Lower leg skin (tissue), 4 donors: Measurements from ENCODE around the gene PARD6G. TPM values are rescaled to one million over a fixed set of nuclear protein-coding genes. Genes with fewer than 3 reads are reported as not detected.

Experiments
- DNase-seq, 2 donors: peaks; one replicate each; pipeline ENCODE4 v3.0.0-alpha.2; 2019; ENCODE audit warnings: low spot score in 2 of 2
- H3K4me3 ChIP-seq: fragments of 200-600 bp; sonication (generic); 2 replicates; pipeline ENCODE4 v1.5.1; 2017; ENCODE audit warnings: mild to moderate bottlenecking, low read depth; ENCODE audit not compliant: poor library complexity, severe bottlenecking
- POLR2A ChIP-seq, 2 donors: fragments of 450-650 bp; IDR thresholded peaks; one replicate each; pipeline ENCODE4 v1.6.1; 2016 to 2017; ENCODE audit warnings: antibody characterized with exemption in 2 of 2, mild to moderate bottlenecking in 1 of 2, moderate library complexity in 1 of 2
- WGBS, 2 donors: methylation state at CpG; one replicate each; pipeline ENCODE4 v1.1.5; 2018; 5-methylcytosine and 5-hydroxymethylcytosine counted together
- intact Hi-C: fragments of 100-400 bp; cut with DNase I; formaldehyde crosslinking; loops from one replicate; pipeline ENCODE4 v1.15.0; 2023; ENCODE audit warnings: low total_unique reads
- total RNA-seq, 4 donors: library from RNA; depleted of rRNA; stranded (reverse); fragments of >200 nt; gene quantifications; one replicate each; pipeline ENCODE4 v1.1.0, GENCODE V29; 2016
- TF ChIP-seq, protein P1 (sequence below), 3 donors: fragments of 450-650 bp; IDR thresholded peaks; one replicate each; pipeline ENCODE4 v1.5.1; 2016; ENCODE audit warnings: antibody characterized with exemption in 3 of 3, mild to moderate bottlenecking in 3 of 3, moderate library complexity in 2 of 3

The PARD6G gene
- total RNA-seq, 4 donors from 2014 or later: 89.6 to 122 (median 101) TPM

DNA sequence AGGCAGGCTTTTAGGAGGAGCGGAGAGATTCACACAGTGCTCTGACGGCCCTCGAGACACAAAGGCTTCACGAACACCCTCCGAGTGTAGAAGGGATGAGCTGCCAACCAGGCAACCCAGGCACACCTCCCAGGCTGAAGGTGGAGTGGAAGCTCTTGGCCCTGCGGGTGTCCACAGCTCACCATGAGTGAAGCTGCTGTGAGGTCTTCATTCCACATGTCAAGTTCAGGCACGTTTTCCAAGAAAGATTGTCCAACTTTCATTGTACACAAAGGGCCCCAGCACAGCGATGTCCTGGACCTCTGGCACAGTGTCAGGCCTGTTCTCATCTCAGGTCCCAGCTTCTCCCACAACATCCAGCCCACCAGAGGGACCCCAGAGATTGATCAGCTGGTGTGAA, 13.4 kb downstream of the PARD6G start:
- peak in 1 of 2 donors; percentile 58 for DNase-seq
- 44 to 64% methylated on average over 8 of the region's 8 CpGs for WGBS, 2 donors
- no peak for TF ChIP-seq POLR2A (IDR thresholded peaks at IDR 0.05)
- TF ChIP-seq, protein P1, sequence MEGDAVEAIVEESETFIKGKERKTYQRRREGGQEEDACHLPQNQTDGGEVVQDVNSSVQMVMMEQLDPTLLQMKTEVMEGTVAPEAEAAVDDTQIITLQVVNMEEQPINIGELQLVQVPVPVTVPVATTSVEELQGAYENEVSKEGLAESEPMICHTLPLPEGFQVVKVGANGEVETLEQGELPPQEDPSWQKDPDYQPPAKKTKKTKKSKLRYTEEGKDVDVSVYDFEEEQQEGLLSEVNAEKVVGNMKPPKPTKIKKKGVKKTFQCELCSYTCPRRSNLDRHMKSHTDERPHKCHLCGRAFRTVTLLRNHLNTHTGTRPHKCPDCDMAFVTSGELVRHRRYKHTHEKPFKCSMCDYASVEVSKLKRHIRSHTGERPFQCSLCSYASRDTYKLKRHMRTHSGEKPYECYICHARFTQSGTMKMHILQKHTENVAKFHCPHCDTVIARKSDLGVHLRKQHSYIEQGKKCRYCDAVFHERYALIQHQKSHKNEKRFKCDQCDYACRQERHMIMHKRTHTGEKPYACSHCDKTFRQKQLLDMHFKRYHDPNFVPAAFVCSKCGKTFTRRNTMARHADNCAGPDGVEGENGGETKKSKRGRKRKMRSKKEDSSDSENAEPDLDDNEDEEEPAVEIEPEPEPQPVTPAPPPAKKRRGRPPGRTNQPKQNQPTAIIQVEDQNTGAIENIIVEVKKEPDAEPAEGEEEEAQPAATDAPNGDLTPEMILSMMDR (IDR thresholded peaks at IDR 0.05): no peak
- no peak overlapping the region for H3K4me3 ChIP-seq
- intact Hi-C loops: no loop called here

DNA sequence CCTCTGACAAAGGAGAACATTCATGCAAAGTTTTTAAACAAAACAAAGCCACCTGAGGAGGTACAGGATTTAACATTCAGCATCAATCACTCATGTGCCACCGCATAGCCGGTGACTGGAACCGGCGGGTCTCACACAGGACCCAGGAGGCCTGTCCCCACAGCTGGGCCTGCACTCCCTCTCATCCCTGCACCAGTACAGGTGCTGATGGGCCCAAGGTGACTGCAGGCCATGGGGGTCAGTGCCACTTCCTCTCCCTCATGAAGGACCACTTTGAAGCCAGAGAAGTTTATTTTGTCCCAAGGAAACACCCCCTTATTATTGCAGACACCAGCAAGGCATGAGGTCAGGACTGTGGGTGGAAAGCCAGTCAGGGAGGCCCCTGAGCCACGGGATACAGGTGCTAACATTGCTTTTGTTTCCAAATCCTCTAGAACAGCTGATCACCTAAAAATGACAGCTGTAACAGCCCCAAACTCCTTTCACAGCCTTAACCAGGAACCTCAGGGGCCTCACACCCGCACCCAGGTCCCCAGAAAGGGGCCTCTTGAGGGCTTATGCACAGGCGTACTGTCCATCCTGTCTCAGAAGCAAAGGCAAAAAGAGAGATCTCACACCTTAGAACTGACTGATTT, 14.0 kb downstream of the PARD6G start:
- no peak overlapping the region for H3K4me3 ChIP-seq
- TF ChIP-seq POLR2A (IDR thresholded peaks at IDR 0.05): no peak
- TF ChIP-seq, protein P1 (IDR thresholded peaks at IDR 0.05): no peak
- 75 to 77% methylated on average over 7 of the region's 7 CpGs for WGBS, 2 donors
- peak in 1 of 2 donors; percentile 62 for DNase-seq
- intact Hi-C loops: no loop called here

DNA sequence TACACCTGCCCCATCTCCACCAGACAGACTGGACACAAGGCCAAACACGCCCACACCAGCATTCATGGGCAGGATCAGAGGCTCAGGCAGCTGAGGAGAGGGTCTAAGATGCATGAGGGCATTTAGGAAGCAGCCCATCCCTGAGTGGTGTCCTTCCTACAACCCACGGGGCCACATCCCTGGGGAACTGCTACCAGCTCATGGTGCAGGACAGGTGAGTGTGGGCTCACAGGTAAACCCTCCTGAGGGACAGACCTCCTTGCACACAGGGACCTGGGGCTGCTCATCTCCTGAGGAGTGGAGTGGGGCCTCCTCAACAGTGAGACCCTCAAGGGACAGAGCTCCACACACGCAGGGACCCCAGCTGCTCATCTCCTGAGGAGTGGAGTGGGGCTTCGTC, 14.6 kb downstream of the PARD6G start:
- DNase-seq: peak in 1 of 2 donors; percentile 54
- no peak overlapping the region for H3K4me3 ChIP-seq
- WGBS, 2 donors: 89 to 97% methylated on average over 3 to 4 of the region's 4 CpGs
- TF ChIP-seq, protein P1 (IDR thresholded peaks at IDR 0.05): no peak
- no peak for TF ChIP-seq POLR2A (IDR thresholded peaks at IDR 0.05)
- intact Hi-C loops: no loop called here

DNA sequence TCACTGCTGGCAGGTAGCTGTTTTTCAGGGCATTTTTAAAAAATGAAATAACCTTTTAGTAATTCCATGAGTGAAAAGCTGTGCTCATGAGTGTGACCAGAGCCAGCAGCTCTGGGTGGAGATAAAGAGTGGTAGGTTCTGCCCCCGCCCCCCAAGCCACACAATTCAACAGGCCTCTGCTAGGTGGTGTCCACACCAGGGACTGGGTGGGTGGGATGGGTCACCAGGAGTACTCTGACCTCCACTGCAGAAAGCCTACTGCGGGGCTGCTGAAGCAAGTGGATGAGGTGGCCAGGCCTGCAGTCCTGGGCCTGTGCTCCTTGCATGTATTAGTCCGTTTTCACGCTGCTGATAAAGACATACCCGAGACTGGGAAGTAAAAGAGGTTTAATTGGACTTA, 15.3 kb downstream of the PARD6G start:
- TF ChIP-seq, protein P1 (IDR thresholded peaks at IDR 0.05): no peak
- TF ChIP-seq POLR2A (IDR thresholded peaks at IDR 0.05): no peak
- 89 to 90% methylated on average over 5 of the region's 5 CpGs for WGBS, 2 donors
- DNase-seq: no peak
- no peak overlapping the region for H3K4me3 ChIP-seq
- intact Hi-C loops: no loop called here

DNA sequence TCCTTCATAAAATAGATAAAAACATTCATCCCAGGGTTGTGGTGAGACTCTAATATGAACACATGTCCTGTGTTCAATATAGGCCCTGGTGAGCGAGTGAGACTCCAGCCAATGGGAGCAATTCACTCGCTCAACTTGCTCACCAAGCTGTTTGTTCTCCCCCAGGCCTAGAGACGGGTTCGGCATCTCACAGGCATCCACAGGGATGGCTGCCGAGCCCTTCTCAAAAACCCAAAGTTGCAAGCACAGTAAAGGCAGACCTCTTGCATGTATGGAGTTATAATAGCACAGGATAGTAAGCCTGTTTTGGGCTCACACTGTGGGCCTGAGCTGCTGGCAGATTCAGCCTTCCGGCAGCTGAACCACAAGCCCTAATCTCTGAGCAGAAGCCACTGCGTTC, 15.7 kb downstream of the PARD6G start:
- intact Hi-C loops: no loop called here
- DNase-seq: peak in 1 of 2 donors; percentile 45
- H3K4me3 ChIP-seq: no peak overlapping the region
- TF ChIP-seq, protein P1 (IDR thresholded peaks at IDR 0.05): no peak
- TF ChIP-seq POLR2A (IDR thresholded peaks at IDR 0.05): no peak
- 81 to 86% methylated on average over 7 of the region's 7 CpGs for WGBS, 2 donors

DNA sequence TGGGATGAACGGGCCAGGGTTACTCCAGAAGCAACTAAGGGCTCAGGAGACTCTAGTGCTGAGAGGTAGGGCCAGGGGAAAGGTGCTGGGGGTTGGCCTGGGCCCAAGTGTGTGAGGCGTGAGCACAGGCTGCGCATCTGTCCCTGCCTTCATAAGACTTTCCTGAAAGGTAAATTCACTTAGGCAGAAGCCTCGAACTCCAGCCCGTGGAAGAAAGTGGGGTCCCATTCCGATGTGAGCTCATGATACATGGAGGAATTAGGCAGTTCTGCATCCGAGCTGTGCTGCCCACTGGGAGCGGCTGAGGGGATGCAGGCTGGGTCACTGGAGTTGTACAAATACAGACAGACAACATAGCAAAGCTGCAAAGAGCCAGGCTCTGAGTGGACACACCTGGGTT, 16.2 kb downstream of the PARD6G start:
- 82 to 86% methylated on average over 8 of the region's 8 CpGs for WGBS, 2 donors
- peak in 1 of 2 donors; percentile 71 for DNase-seq
- intact Hi-C loops: no loop called here
- TF ChIP-seq POLR2A (IDR thresholded peaks at IDR 0.05): no peak
- TF ChIP-seq, protein P1 (IDR thresholded peaks at IDR 0.05): no peak
- H3K4me3 ChIP-seq: no peak overlapping the region
